ENCODE measurements around the gene JMJD4.

The JMJD4 gene

DNA sequence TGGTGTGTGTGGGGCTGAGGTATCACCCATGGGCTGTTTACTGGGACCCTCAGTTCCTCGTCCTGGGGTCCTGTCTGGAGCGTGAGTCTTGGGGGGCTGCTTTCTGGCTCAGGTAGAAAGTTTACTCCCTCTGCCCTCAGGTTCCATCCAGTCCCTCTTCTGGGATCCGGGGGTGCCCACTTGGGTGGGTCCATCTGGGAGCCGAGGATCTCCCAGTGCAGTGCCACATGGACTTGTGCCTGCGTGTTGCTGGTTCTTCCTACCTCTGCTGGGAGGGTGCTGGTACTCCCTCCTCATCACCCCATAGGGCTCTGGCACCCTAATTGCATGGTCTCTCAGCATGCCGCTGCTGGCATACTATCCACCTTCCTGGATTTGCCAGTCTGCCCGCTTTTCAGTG lies 14.1 kb upstream of the JMJD4 start:
- Mint-ChIP-seq H3K27ac (peak overlapping the region; percentile 87), H3K36me3 (ENCODE audit: low read depth) (peaks cover 13% of the 10 kb centered on the region), H3K4me1 (ENCODE audit: low read depth) (peaks cover 21% of the 10 kb centered on the region), H3K4me3 (peak overlapping the region; percentile 11), H3K27me3 (ENCODE audit: low read depth) (no peaks in the 10 kb centered on the region), H3K9me3 (no peaks in the 10 kb centered on the region)
- DNase-seq (ENCODE audit: low spot score): no peak

DNA sequence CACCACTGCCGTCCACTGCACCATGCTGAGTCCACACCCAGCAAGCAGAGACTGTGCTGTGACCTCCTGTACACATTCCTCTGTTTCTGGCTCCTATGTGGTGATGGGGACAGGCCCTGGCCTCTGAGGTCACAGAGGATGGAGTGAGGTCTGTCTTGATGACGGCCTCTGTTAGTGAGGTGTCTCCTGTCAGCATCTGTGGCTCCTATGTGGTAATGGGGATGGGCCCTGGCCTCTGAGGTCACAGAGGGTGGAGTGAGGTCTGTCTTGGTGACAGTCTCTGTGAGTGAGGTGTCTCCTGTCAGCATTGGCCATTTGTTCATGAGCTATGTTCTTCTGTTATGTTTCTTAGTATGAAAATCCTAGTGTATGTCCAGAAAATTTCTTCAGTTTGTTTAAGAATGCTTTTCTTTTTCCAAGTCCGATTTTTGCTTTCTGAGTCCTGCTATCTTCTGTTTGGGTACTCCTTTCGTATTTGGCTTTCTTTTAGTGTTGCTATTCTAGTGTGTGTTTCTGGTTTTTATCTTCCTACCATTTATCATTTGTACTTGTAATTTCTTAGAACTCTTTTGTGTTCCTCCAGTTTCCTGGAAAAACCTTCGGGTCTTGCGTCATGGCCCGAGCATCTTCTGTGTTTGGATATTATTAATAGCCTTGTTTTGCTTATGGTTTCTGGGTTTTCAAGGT lies 13.5 kb upstream of the JMJD4 start:
- no peaks in the 10 kb centered on the region for H3K9me3 Mint-ChIP-seq
- peak overlapping the region; percentile 11 for H3K4me3 Mint-ChIP-seq
- H3K36me3 Mint-ChIP-seq (ENCODE audit: low read depth): peaks cover 13% of the 10 kb centered on the region
- H3K27ac Mint-ChIP-seq: peak overlapping the region; percentile 87
- peaks cover 26% of the 10 kb centered on the region for H3K4me1 Mint-ChIP-seq (ENCODE audit: low read depth)
- DNase-seq (ENCODE audit: low spot score): no peak
- H3K27me3 Mint-ChIP-seq (ENCODE audit: low read depth): no peaks in the 10 kb centered on the region

DNA sequence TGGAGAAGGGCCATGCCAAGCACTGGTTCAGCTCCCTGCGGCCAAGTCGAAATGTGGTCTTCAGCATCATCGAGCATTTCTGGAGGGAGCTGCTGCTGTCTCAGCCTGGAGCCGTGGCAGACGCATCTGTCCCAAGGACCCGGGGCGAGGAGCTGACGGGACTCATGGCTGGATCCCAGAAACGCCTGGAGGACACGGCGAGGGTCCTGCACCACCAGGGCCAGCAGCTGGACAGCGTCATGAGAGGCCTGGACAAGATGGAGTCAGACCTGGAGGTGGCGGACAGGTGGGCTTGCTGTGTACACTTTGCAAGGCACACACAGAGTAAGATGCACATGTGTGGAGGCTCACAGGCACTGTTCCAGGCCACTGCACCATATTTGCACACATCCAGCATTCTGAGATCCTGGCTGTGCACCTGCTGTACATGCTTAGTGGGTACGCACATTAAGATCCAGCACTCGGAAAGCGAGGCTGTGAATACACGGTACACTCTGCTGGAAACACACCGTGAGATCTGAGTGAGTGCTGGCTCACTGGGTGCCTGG lies 12.9 kb upstream of the JMJD4 start:
- peaks cover 26% of the 10 kb centered on the region for H3K4me1 Mint-ChIP-seq (ENCODE audit: low read depth)
- H3K4me3 Mint-ChIP-seq: no peak overlapping the region

DNA sequence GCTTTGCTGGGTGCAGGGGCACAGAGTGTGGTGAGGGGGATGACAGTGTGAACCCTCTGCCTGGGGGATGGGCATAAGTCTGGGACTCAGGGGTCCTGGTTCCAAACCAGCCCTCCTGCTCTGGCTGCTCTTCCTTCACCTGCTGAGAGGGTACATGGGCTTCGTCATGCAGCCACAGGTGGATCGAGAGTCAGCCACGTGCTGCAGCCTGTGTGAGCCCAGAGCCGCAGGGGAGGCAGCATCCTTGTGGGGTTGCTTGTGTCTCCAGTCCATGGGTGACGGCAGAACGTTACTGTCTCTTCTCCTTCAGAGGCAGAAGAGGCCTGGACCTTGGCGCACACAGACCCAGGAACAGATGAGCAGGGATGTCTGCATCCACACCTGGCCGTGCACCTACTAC lies 12.3 kb upstream of the JMJD4 start:
- Mint-ChIP-seq H3K36me3 (ENCODE audit: low read depth) (peaks cover 13% of the 10 kb centered on the region), H3K27ac (no peak overlapping the region), H3K4me3 (no peak overlapping the region), H3K9me3 (no peaks in the 10 kb centered on the region), H3K4me1 (ENCODE audit: low read depth) (peaks cover 26% of the 10 kb centered on the region), H3K27me3 (ENCODE audit: low read depth) (no peaks in the 10 kb centered on the region)
- no peak for DNase-seq (ENCODE audit: low spot score)

More for the DNA sequence above, 12.9 kb upstream of the JMJD4 start:
- Mint-ChIP-seq H3K27ac (peak overlapping the region; percentile 87), H3K36me3 (ENCODE audit: low read depth) (peaks cover 13% of the 10 kb centered on the region), H3K9me3 (no peaks in the 10 kb centered on the region), H3K27me3 (ENCODE audit: low read depth) (no peaks in the 10 kb centered on the region)
- DNase-seq (ENCODE audit: low spot score): no peak

GRCh38 chr1:227746676-227747075 lies 11.6 kb upstream of the JMJD4 start:
- Mint-ChIP-seq H3K9me3 (no peaks in the 10 kb centered on the region), H3K4me1 (ENCODE audit: low read depth) (peaks cover 26% of the 10 kb centered on the region), H3K4me3 (no peak overlapping the region), H3K27me3 (ENCODE audit: low read depth) (no peaks in the 10 kb centered on the region), H3K36me3 (ENCODE audit: low read depth) (peaks cover 11% of the 10 kb centered on the region), H3K27ac (no peak overlapping the region)
- DNase-seq (ENCODE audit: low spot score): no peak

- H3K36me3 Mint-ChIP-seq (ENCODE audit: low read depth): peaks cover 9% of the 10 kb centered on the region
- H3K4me3 Mint-ChIP-seq: no peak overlapping the region
- H3K27ac Mint-ChIP-seq: no peak overlapping the region
- no peak for DNase-seq (ENCODE audit: low spot score)
- peaks cover 27% of the 10 kb centered on the region for H3K4me1 Mint-ChIP-seq (ENCODE audit: low read depth)
- no peaks in the 10 kb centered on the region for H3K27me3 Mint-ChIP-seq (ENCODE audit: low read depth)
- H3K9me3 Mint-ChIP-seq: no peaks in the 10 kb centered on the region
These were observed 10.6 kb upstream of the JMJD4 start for GRCh38 chr1:227745568-227746265.

GRCh38 chr1:227744668-227745067 lies 9.6 kb upstream of the JMJD4 start:
- no peak for DNase-seq (ENCODE audit: low spot score)
- peaks cover 9% of the 10 kb centered on the region for H3K36me3 Mint-ChIP-seq (ENCODE audit: low read depth)
- H3K9me3 Mint-ChIP-seq: no peaks in the 10 kb centered on the region
- H3K4me3 Mint-ChIP-seq: no peak overlapping the region
- H3K4me1 Mint-ChIP-seq (ENCODE audit: low read depth): peaks cover 27% of the 10 kb centered on the region
- H3K27ac Mint-ChIP-seq: peak overlapping the region; percentile 26
- H3K27me3 Mint-ChIP-seq (ENCODE audit: low read depth): no peaks in the 10 kb centered on the region

DNA sequence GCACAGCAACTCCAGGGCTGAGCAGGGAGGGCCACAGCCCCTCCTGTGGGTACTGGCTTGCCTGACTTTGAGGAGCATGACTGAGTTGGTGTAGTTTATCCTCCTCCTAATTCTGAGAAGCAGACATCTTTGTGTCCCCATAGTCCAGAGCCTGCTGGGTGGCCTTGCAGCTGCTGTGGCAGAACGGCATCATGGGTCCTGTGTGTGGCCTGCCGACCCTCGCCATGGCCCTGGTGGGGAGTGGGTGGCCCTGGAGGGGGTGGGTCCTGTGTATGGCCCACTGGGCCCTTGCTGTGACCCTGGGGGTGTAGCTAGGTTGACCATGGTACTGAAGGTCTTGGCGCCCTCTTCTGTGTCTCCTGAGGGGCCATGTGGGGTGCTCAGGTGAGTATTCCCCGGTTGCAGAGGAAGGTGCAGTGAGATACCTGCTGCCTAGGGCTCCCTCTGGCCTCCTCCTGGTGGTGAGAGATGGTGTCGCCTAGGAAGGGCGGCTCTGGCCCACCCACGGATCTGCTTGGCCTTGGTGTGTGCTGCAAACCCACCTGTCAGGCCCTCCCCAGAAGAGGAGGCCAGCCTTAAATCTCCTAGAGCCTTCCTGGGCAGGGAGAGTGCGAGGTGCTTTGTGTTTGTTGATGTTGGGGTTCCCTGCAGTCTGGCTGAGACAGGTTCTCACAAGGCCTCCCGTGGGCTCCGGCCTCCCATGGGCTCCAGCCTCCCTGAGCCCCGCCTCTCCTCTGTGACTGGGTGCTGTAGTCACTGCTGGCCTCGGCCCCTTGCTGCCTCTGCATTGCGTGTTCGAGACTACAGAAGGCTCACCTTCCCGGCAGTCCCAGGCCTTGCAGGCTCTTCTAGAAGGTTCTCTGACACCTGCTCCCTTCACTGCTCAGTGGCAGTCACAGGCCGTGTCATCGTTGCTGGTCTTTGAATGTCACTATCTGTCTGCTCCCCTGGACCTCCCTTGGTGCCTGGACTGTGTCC lies 7.9 kb upstream of the JMJD4 start:
- Mint-ChIP-seq H3K9me3 (no peaks in the 10 kb centered on the region), H3K36me3 (ENCODE audit: low read depth) (peaks cover 2% of the 10 kb centered on the region), H3K27ac (peak overlapping the region; percentile 7), H3K27me3 (ENCODE audit: low read depth) (no peaks in the 10 kb centered on the region), H3K4me3 (no peak overlapping the region), H3K4me1 (ENCODE audit: low read depth) (peaks cover 17% of the 10 kb centered on the region)
- DNase-seq (ENCODE audit: low spot score): no peak

- Mint-ChIP-seq H3K4me1 (ENCODE audit: low read depth) (peaks cover 24% of the 10 kb centered on the region), H3K27ac (peak overlapping the region; percentile 20), H3K27me3 (ENCODE audit: low read depth) (no peaks in the 10 kb centered on the region), H3K9me3 (no peaks in the 10 kb centered on the region), H3K36me3 (ENCODE audit: low read depth) (peaks cover 2% of the 10 kb centered on the region), H3K4me3 (no peak overlapping the region)
- no peak for DNase-seq (ENCODE audit: low spot score)
These were observed 6.2 kb upstream of the JMJD4 start for GRCh38 chr1:227741166-227741870.

GRCh38 chr1:227740401-227740960 lies 5.4 kb upstream of the JMJD4 start:
- H3K27me3 Mint-ChIP-seq (ENCODE audit: low read depth): no peaks in the 10 kb centered on the region
- no peak overlapping the region for H3K27ac Mint-ChIP-seq
- no peaks in the 10 kb centered on the region for H3K9me3 Mint-ChIP-seq
- H3K4me3 Mint-ChIP-seq: no peak overlapping the region
- no peak for DNase-seq (ENCODE audit: low spot score)
- peaks cover 2% of the 10 kb centered on the region for H3K36me3 Mint-ChIP-seq (ENCODE audit: low read depth)
- peaks cover 29% of the 10 kb centered on the region for H3K4me1 Mint-ChIP-seq (ENCODE audit: low read depth)

- DNase-seq (ENCODE audit: low spot score): no peak
- no peaks in the 10 kb centered on the region for H3K27me3 Mint-ChIP-seq (ENCODE audit: low read depth)
- H3K36me3 Mint-ChIP-seq (ENCODE audit: low read depth): no peaks in the 10 kb centered on the region
- peaks cover 24% of the 10 kb centered on the region for H3K4me1 Mint-ChIP-seq (ENCODE audit: low read depth)
- H3K27ac Mint-ChIP-seq: peak overlapping the region; percentile 55
- H3K4me3 Mint-ChIP-seq: no peak overlapping the region
- H3K9me3 Mint-ChIP-seq: no peaks in the 10 kb centered on the region
These were observed 4.5 kb upstream of the JMJD4 start for GRCh38 chr1:227739636-227740035.

DNA sequence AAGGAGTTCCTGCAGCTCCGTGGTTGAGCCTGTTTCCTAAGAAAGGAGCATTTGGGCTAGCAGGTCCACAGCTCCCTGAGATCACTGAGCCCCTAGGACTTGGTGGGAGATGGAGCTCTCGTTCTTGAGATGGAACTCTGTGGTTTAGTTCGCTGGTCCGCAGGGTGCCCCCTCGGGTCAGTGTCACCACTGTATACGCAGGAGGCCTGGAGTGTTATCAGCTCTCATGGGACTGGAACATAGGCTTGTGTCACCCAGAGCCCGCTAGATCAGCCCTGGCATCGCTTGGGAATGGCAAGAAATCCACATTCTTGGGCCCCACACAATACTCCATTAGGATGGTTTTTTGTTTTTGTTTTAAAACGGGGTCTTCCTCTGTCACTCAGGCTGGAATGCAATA lies 3.7 kb upstream of the JMJD4 start:
- no peaks in the 10 kb centered on the region for H3K9me3 Mint-ChIP-seq
- H3K4me1 Mint-ChIP-seq (ENCODE audit: low read depth): peaks cover 20% of the 10 kb centered on the region
- H3K27ac Mint-ChIP-seq: no peak overlapping the region
- DNase-seq (ENCODE audit: low spot score): no peak
- H3K27me3 Mint-ChIP-seq (ENCODE audit: low read depth): no peaks in the 10 kb centered on the region
- no peak overlapping the region for H3K4me3 Mint-ChIP-seq
- H3K36me3 Mint-ChIP-seq (ENCODE audit: low read depth): no peaks in the 10 kb centered on the region

GRCh38 chr1:227736814-227737432 lies 1.8 kb upstream of the JMJD4 start:
- no peak for DNase-seq (ENCODE audit: low spot score)

More at GRCh38 chr1:227736814-227737432, 1.8 kb upstream of the JMJD4 start:
- H3K4me3 Mint-ChIP-seq: peak overlapping the region; percentile 94
- no peak overlapping the region for H3K27ac Mint-ChIP-seq
- peaks cover 19% of the 10 kb centered on the region for H3K4me1 Mint-ChIP-seq (ENCODE audit: low read depth)
- no peaks in the 10 kb centered on the region for H3K27me3 Mint-ChIP-seq (ENCODE audit: low read depth)
- H3K36me3 Mint-ChIP-seq (ENCODE audit: low read depth): no peaks in the 10 kb centered on the region
- no peaks in the 10 kb centered on the region for H3K9me3 Mint-ChIP-seq

Data from T-helper 2 cell treated with Interferon-gamma antibody and Interleukin-4, amounts not matched to agents 5 μg/mL and 100 μg/mL, for 36 hours (primary cell).